Duodenal mucosa (tissue), 2 donors: ENCODE measurements around the gene RRM1.
"Not testable (repeated sequence)": the region's sequence is repeated elsewhere in the genome, so short reads cannot be mapped to it uniquely, and the experiment has no call there.

Experiments used
- H3K27ac ChIP-seq: one replicate; pipeline ENCODE4 v1.7.0; 2013; ENCODE audit warnings: low read depth, low read length
- H3K27me3 ChIP-seq, 2 donors: one replicate each; pipeline ENCODE4 v1.7.0; 2013; ENCODE audit warnings: low read length in 2 of 2, control low read depth in 1 of 2; ENCODE audit not compliant: insufficient read depth in 2 of 2, control insufficient read depth in 1 of 2
- H3K36me3 ChIP-seq, 2 donors: one replicate each; pipeline ENCODE4 v1.7.0; 2013; ENCODE audit warnings: low read length in 2 of 2, control low read depth in 1 of 2; ENCODE audit not compliant: insufficient read depth in 2 of 2, control insufficient read depth in 1 of 2
- H3K4me1 ChIP-seq, 2 donors: one replicate each; pipeline ENCODE4 v1.7.0; 2013; ENCODE audit warnings: low read length in 2 of 2, control low read depth in 1 of 2; ENCODE audit not compliant: insufficient read depth in 2 of 2, control insufficient read depth in 1 of 2
- H3K4me3 ChIP-seq, 2 donors: one replicate each; pipeline ENCODE4 v1.7.0; 2013; ENCODE audit warnings: low read length in 2 of 2, low read depth in 1 of 2
- H3K9ac ChIP-seq, 2 donors: one replicate each; pipeline ENCODE4 v1.7.0; 2013; ENCODE audit warnings: low read length in 2 of 2, low read depth in 1 of 2
- H3K9me3 ChIP-seq, 2 donors: one replicate each; pipeline ENCODE4 v1.7.0; 2013; ENCODE audit warnings: low read length in 2 of 2, control low read depth in 1 of 2; ENCODE audit not compliant: control insufficient read depth in 1 of 2

RRM1 gene

GRCh38 chr11:4161305-4161704, 66.7 kb downstream of the RRM1 start:
- H3K9me3 ChIP-seq = no peaks in the 10 kb centered on the region
- H3K4me1 ChIP-seq = no peaks in the 10 kb centered on the region
- no peak overlapping the region for H3K27ac ChIP-seq
- H3K36me3 ChIP-seq = no peaks in the 10 kb centered on the region
- H3K4me3 ChIP-seq = no peak overlapping the region
- H3K9ac ChIP-seq = no peak overlapping the region
- H3K27me3 ChIP-seq = no peaks in the 10 kb centered on the region

DNA sequence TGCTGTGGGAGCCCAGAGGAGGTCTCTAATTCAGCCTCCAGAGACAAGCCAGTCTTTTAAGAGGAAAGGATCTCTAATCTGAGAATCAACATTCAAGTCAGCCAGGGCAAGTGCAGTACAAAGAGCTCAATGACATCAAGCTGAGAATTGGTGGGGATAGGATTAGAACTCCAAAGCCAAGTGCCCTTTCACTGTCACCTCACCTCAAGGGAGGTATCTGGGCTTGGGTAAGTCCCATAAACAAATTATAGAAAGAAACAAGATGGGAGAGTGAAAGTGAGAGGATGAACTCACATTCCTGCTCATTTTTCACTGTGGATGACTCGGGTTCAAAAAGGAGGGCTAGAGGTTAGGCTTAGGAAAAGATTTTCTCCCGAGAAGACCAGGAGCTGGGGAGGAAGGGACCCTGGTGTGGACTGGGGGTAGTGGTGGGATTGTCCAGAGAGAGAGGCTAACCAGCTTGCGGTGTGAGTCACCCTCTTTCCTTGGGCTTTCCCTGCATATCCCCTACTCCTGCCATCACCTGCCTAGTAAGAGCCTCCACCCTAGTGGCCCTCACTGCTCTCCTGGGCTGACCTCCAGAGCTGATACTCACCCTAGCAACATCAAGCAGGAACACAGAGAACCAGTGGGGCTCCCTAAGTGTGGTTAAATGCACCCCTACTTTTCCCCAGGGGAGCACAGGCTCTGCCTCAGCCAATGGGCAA, 70.4 kb downstream of the RRM1 start:
- no peaks in the 10 kb centered on the region for H3K27me3 ChIP-seq
- no peak overlapping the region for H3K9ac ChIP-seq
- no peak overlapping the region for H3K27ac ChIP-seq
- no peaks in the 10 kb centered on the region for H3K36me3 ChIP-seq
- no peaks in the 10 kb centered on the region for H3K9me3 ChIP-seq
- no peak overlapping the region for H3K4me3 ChIP-seq
- H3K4me1 ChIP-seq = no peaks in the 10 kb centered on the region

DNA sequence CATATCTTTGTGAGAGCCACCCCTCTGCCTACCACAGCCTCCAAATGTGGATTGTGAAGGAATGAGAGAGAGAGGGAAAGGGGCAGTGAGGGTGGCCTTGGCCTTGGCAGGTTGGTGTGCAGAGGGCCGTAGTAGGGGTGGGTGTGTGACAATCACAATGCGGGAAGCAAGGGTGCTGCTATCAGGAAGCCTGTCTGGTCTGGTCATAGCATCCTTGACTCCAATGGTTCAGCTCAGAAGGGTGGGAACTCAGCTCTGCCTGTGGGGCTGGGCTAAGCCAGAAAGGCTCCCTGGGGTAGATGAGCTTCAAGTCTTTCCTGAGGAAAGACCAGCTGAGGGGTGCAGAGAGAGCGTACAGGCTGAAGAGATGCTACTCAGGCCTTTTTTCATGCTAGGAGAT, 72.7 kb downstream of the RRM1 start:
- no peak overlapping the region for H3K4me3 ChIP-seq
- no peaks in the 10 kb centered on the region for H3K9me3 ChIP-seq
- H3K4me1 ChIP-seq = no peaks in the 10 kb centered on the region
- H3K27me3 ChIP-seq = no peaks in the 10 kb centered on the region
- H3K36me3 ChIP-seq = no peaks in the 10 kb centered on the region
- H3K27ac ChIP-seq = no peak overlapping the region
- H3K9ac ChIP-seq = no peak overlapping the region

DNA sequence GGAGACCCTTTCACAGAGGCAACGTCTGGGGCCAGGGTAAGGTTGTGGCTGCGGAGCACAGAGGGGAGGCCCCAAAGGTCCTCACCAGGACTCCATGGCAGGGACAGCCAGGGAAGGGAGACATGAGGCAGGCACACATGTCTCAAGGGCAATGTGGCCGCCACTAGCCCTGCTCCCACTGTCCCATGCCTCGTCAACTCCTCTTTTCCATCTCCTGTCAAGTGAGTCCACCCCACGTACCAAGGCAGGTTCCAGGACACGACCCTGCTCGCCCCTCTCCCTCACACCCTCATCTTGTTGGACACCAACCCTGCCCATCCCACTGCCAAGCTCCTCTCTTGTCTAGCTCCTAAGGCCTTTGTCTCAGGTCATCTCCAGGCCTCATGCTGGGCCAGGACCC, 73.2 kb downstream of the RRM1 start:
- no peak overlapping the region for H3K27ac ChIP-seq

GRCh38 chr11:4175620-4176350, 81.2 kb downstream of the RRM1 start:
- H3K27ac ChIP-seq, H3K27me3 ChIP-seq, H3K9ac ChIP-seq: not testable (repeated sequence)

More for the DNA sequence above, 73.2 kb downstream of the RRM1 start:
- Histone ChIP-seq H3K4me1 (no peaks in the 10 kb centered on the region), H3K9ac (no peak overlapping the region), H3K27me3 (no peaks in the 10 kb centered on the region), H3K4me3 (no peak overlapping the region), H3K9me3 (no peaks in the 10 kb centered on the region), H3K36me3 (no peaks in the 10 kb centered on the region)

DNA sequence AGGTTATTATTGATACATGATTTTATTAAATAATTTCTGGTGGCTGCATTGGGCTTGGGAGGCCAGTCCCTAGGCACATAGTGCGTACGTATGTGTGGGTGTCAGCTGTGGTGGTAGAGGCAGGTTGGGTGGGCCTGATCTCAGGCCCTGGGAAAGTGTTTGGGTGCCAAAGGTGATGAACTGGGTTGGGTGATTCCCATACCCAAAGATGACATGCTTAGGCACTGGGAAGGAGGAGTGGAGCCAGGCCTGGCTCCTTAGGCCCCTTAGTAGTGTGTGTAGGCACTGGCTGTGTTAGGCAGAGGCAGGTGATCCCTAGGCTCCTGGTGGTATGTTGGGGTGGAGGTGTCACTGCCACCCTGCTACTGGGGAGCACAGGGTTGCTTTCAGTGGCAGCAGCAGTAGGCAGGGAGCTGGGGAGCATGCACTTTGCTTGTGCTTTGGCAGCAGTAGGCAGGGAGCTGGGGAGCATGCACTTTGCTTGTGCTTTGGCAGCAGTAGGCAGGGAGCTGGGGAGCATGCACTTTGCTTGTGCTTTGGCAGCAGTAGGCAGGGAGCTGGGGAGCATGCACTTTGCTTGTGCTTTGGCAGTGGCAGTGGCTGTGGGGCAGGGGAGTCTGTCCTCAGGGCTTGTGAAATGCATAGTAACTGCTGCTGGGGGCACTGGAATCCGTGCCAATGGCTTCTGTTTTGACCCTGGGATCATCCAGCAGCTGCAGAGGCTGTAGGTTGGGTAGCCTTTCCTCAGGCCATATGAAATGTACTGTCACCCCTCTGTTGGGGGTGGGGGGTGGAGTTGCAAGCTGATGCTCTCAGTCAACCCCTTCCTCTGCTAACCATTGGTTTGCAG, 84.4 kb downstream of the RRM1 start:
- no peaks in the 10 kb centered on the region for H3K27me3 ChIP-seq
- no peak overlapping the region for H3K4me3 ChIP-seq
- H3K9ac ChIP-seq = no peak overlapping the region
- no peaks in the 10 kb centered on the region for H3K9me3 ChIP-seq
- H3K27ac ChIP-seq = no peak overlapping the region
- H3K4me1 ChIP-seq = no peaks in the 10 kb centered on the region
- H3K36me3 ChIP-seq = no peaks in the 10 kb centered on the region

More at GRCh38 chr11:4175620-4176350, 81.2 kb downstream of the RRM1 start:
- peak overlapping the region in 1 of 2 donors; percentile 28 for H3K4me3 ChIP-seq
- not testable (repeated sequence) for H3K36me3 ChIP-seq, H3K9me3 ChIP-seq, H3K4me1 ChIP-seq

GRCh38 chr11:4180441-4181183, 86.0 kb downstream of the RRM1 start:
- Histone ChIP-seq H3K27ac (no peak overlapping the region), H3K27me3 (no peaks in the 10 kb centered on the region), H3K9me3 (no peaks in the 10 kb centered on the region), H3K9ac (no peak overlapping the region), H3K4me3 (no peak overlapping the region), H3K36me3 (no peaks in the 10 kb centered on the region), H3K4me1 (no peaks in the 10 kb centered on the region)

DNA sequence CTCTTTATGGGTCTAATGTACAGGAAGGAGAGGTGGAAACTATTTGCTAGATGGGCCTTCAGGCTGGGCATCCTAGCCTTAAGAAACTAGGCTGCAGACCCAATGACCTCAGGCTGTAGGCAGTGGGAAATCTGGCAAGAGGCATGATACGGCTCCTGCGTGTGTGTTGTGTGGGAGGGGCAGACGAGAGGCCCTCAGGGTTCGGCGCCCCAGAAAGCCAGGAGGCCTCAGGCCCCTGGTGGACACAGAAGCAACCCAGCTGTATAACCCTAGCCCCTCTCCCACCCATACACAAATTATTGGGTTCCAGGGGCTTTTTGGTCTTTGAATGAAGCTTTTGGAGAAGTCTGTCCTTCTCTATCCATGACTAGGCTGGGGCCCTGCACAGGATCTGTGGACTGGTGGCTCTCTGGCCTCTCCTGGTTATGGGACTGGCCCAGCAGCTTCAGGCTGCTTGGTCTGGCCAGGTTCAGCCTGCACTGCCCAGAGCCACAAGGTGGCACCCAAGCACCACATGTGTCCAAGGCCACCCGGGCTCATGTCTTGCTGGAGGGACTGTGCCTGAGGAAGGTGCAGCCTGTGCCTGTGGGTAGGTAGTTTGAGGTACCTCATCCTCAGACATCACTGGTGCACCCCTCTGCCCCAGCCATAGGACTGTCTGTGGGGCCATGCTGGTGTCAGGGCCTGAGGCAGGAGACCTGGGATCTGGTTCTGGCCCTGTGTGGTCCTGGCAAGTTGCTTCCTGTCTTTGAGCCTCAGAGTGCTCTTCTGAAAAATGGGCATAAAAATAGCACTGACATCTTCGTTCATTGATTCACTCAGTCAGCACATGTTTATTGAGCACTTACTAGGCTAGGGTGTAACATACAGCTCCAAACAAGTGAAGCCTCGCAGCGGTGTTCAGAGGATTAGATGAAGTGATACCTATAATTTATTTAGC, 87.5 kb downstream of the RRM1 start:
- H3K27me3 ChIP-seq = no peaks in the 10 kb centered on the region
- peaks cover 0 to 4% of the 10 kb centered on the region in 2 donors for H3K4me1 ChIP-seq
- H3K4me3 ChIP-seq = no peak overlapping the region
- no peaks in the 10 kb centered on the region for H3K36me3 ChIP-seq
- H3K27ac ChIP-seq = no peak overlapping the region
- no peak overlapping the region for H3K9ac ChIP-seq
- H3K9me3 ChIP-seq = no peaks in the 10 kb centered on the region

DNA sequence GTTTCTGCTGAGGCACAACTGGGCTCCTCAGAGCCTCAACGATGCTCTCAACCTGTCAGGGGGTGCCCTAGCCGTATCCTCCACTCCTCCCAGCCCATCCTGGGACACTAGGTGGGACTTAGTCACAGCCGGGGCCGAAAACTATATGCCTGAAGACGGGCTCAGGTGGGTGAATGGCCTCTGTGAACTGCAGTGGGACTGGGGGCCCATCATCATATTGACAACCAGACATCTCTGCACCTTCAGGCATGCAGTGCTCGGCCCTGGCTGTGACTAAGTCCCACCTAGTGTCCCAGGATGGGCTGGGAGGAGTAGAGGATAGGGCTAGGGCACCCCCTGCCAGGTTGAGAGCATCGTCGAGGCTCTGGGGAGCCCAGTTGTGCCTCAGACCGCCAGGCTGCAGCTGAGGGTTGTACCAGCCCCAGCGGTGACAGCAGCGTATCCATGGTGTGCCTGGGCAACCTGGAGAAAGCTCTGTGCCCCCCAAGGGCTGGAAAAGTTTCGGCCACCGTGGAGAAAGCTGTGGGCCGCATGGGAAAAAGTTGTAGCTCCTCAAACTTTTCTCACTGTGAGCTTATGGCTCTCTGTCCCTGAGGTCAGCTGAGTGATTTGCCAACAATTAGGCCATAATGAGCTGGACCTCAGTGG, 88.9 kb downstream of the RRM1 start:
- no peak overlapping the region for H3K4me3 ChIP-seq

More for the DNA sequence above, 88.9 kb downstream of the RRM1 start:
- H3K9ac ChIP-seq = no peak overlapping the region
- H3K36me3 ChIP-seq = no peaks in the 10 kb centered on the region
- H3K4me1 ChIP-seq = peaks cover 0 to 5% of the 10 kb centered on the region in 2 donors
- H3K9me3 ChIP-seq = no peaks in the 10 kb centered on the region
- H3K27ac ChIP-seq = no peak overlapping the region
- no peaks in the 10 kb centered on the region for H3K27me3 ChIP-seq
